Lower lobe of right lung (tissue), 2 donors: ENCODE data around the gene RAD51B. TPM values are rescaled to one million over a fixed set of nuclear protein-coding genes. Genes with fewer than 3 reads are reported as not detected.
"Not testable (repeated sequence)": the region's sequence is repeated elsewhere in the genome, so short reads cannot be mapped to it uniquely, and the experiment has no call there.

Source experiments
- ATAC-seq, 2 donors: fragments of 200-7000 bp; cut with Tn5 transposase; one replicate each; pipeline ENCODE4 v1.9.1; 2020 to 2022; ENCODE audit warnings: mild to moderate bottlenecking in 2 of 2, moderate library complexity in 2 of 2
- DNase-seq: peaks from one replicate; pipeline ENCODE4 v3.0.0-alpha.2; 2020
- H3K27ac ChIP-seq: fragments of 200-600 bp; one replicate; pipeline ENCODE4 v1.8.0; 2022
- H3K27me3 ChIP-seq: fragments of 200-600 bp; one replicate; pipeline ENCODE4 v1.8.0; 2022; ENCODE audit warnings: low read depth
- H3K36me3 ChIP-seq: fragments of 200-600 bp; one replicate; pipeline ENCODE4 v1.8.0; 2022; ENCODE audit warnings: mild to moderate bottlenecking
- H3K4me1 ChIP-seq: fragments of 200-600 bp; one replicate; pipeline ENCODE4 v1.8.0; 2022
- H3K4me3 ChIP-seq: fragments of 200-600 bp; one replicate; pipeline ENCODE4 v1.8.0; 2022; ENCODE audit warnings: mild to moderate bottlenecking
- H3K9me3 ChIP-seq: fragments of 200-600 bp; one replicate; pipeline ENCODE4 v1.8.0; 2022
- CTCF ChIP-seq: fragments of 200-600 bp; IDR thresholded peaks from one replicate; pipeline ENCODE4 v1.8.0; 2022; ENCODE audit warnings: antibody characterized with exemption, mild to moderate bottlenecking
- intact Hi-C: fragments of 100-400 bp; cut with DNase I; formaldehyde crosslinking; loops from one replicate; pipeline ENCODE4 v1.11.0; 2022
- total RNA-seq: library from RNA; stranded (reverse); fragmentation: NEBNext Ultra II Directional; extraction: Animal tissue kit (Norgen Biotek cat#: 25700); gene quantifications from one replicate; pipeline ENCODE4 v1.2.1, GENCODE V29; 2021
- donor health status: DM: no; HTN: yes; CAD: no; lungs with severe emphysema.

RAD51B gene
- total RNA-seq, 1 donor from 2014 or later: 22.2 TPM

- no peaks in the 10 kb centered on the region for H3K9me3 ChIP-seq
- peak; percentile 61 for ATAC-seq
- TF ChIP-seq CTCF: no peak
- intact Hi-C loops: no loop called here
- no peak overlapping the region for H3K4me3 ChIP-seq
- H3K27me3 ChIP-seq: no peaks in the 10 kb centered on the region
- peak overlapping the region; percentile 57 for H3K27ac ChIP-seq
- DNase-seq: peak; percentile 51
- no peaks in the 10 kb centered on the region for H3K36me3 ChIP-seq
- H3K4me1 ChIP-seq: peaks cover 45% of the 10 kb centered on the region
Observed at GRCh38 chr14:68283378-68284123, 464.0 kb downstream of the RAD51B start.

GRCh38 chr14:68284333-68284732 is 464.8 kb downstream of the RAD51B start:
- no peak for ATAC-seq

GRCh38 chr14:68284834-68285233 is 465.3 kb downstream of the RAD51B start:
- H3K27me3 ChIP-seq: no peaks in the 10 kb centered on the region
- no peaks in the 10 kb centered on the region for H3K9me3 ChIP-seq
- intact Hi-C loops: no loop called here
- peak overlapping the region; percentile 44 for H3K27ac ChIP-seq
- DNase-seq: no peak
- no peak for TF ChIP-seq CTCF
- H3K36me3 ChIP-seq: no peaks in the 10 kb centered on the region
- no peak for ATAC-seq
- peaks cover 45% of the 10 kb centered on the region for H3K4me1 ChIP-seq
- H3K4me3 ChIP-seq: no peak overlapping the region

More at GRCh38 chr14:68284333-68284732, 464.8 kb downstream of the RAD51B start:
- no peaks in the 10 kb centered on the region for H3K36me3 ChIP-seq
- TF ChIP-seq CTCF: no peak
- no peaks in the 10 kb centered on the region for H3K27me3 ChIP-seq
- no peaks in the 10 kb centered on the region for H3K9me3 ChIP-seq
- DNase-seq: no peak
- peak overlapping the region; percentile 44 for H3K27ac ChIP-seq
- intact Hi-C loops: no loop called here
- H3K4me3 ChIP-seq: no peak overlapping the region
- H3K4me1 ChIP-seq: peaks cover 45% of the 10 kb centered on the region

GRCh38 chr14:68285421-68286179 is 466.0 kb downstream of the RAD51B start:
- H3K27ac ChIP-seq: peak overlapping the region; percentile 44
- intact Hi-C loops: no loop called here
- peak in 1 of 2 donors; percentile 62 for ATAC-seq

GRCh38 chr14:68286667-68287066 is 467.1 kb downstream of the RAD51B start:
- ATAC-seq (no peak), DNase-seq (no peak)
- Histone ChIP-seq H3K4me1 (peaks cover 45% of the 10 kb centered on the region), H3K27me3 (no peaks in the 10 kb centered on the region), H3K27ac (no peak overlapping the region), H3K36me3 (no peaks in the 10 kb centered on the region), H3K9me3 (no peaks in the 10 kb centered on the region), H3K4me3 (no peak overlapping the region)
- no peak for TF ChIP-seq CTCF
- intact Hi-C loops: no loop called here

More at GRCh38 chr14:68285421-68286179, 466.0 kb downstream of the RAD51B start:
- Histone ChIP-seq H3K27me3 (no peaks in the 10 kb centered on the region), H3K4me1 (peaks cover 45% of the 10 kb centered on the region), H3K9me3 (no peaks in the 10 kb centered on the region), H3K36me3 (no peaks in the 10 kb centered on the region), H3K4me3 (no peak overlapping the region)
- TF ChIP-seq CTCF: no peak
- peak; percentile 44 for DNase-seq

- intact Hi-C loops, ATAC-seq, H3K27ac ChIP-seq, H3K9me3 ChIP-seq, DNase-seq, H3K4me3 ChIP-seq, H3K36me3 ChIP-seq, H3K27me3 ChIP-seq: not testable (repeated sequence)
- peaks cover 33% of the 10 kb centered on the region for H3K4me1 ChIP-seq
Observed at GRCh38 chr14:68289452-68289851, 469.9 kb downstream of the RAD51B start.
